K562 (cell line): ENCODE data around the gene OR9G4.

Experiments used
- CHD1 ChIP-seq: fragments of 200-600 bp; sonication (generic); IDR thresholded peaks from one replicate; pipeline ENCODE4 v1.6.1; 2012; ENCODE audit warnings: mild to moderate bottlenecking, moderate library complexity, low read length, inconsistent platforms
- CTCF ChIP-seq, 3 experiments: IDR thresholded peaks in 2 of 3; conservative IDR thresholded peaks in 1 of 3; 2 replicates each; pipeline ENCODE4 v1.5.1; 2011 to 2012; ENCODE audit warnings: low read length in 3 of 3, mild to moderate bottlenecking in 3 of 3, control low read depth in 2 of 3, improper control_type of control experiment in 1 of 3, inconsistent platforms in 1 of 3, low read depth in 1 of 3, mixed read lengths in 1 of 3, moderate library complexity in 1 of 3; ENCODE audit not compliant: insufficient read depth in 2 of 3
- DNMT1 ChIP-seq: fragments of 450-650 bp; IDR thresholded peaks from 2 replicates; pipeline ENCODE4 v1.6.1; 2016; ENCODE audit warnings: antibody characterized with exemption, mild to moderate bottlenecking
- ETS1 ChIP-seq: conservative IDR thresholded peaks from 2 replicates; pipeline ENCODE4 v1.6.1; 2011; ENCODE audit warnings: low read depth, mild to moderate bottlenecking, low read length; ENCODE audit not compliant: control insufficient read depth
- IRF9 ChIP-seq: fragments of 450-650 bp; IDR thresholded peaks from 2 replicates; pipeline ENCODE4 v1.6.1; 2016; ENCODE audit warnings: missing biosample characterization, missing genetic modification characterization
- KDM1A ChIP-seq, 2 experiments: fragments of 450-650 bp; IDR thresholded peaks; 2 replicates each; pipeline ENCODE4 v1.6.1; 2016; ENCODE audit warnings: mild to moderate bottlenecking in 2 of 2
- NBN ChIP-seq: fragments of 450-650 bp; IDR thresholded peaks from 2 replicates; pipeline ENCODE4 v1.6.1; 2016; ENCODE audit warnings: low read depth, mild to moderate bottlenecking
- POLR2A ChIP-seq: fragments of 450-650 bp; conservative IDR thresholded peaks from 2 replicates; pipeline ENCODE4 v1.6.1; 2016
- PRMT5 ChIP-seq: sonication (generic); formaldehyde crosslinking; IDR thresholded peaks from 2 replicates; pipeline ENCODE4 v1.5.0; 2020; ENCODE audit warnings: missing genetic modification reagents
- PRPF4 ChIP-seq: fragments of 200-400 bp; formaldehyde crosslinking; IDR thresholded peaks from one replicate; pipeline ENCODE4 v1.6.1; 2017; ENCODE audit warnings: low read length, low read depth, mild to moderate bottlenecking; ENCODE audit not compliant: insufficient read depth, poor library complexity, severe bottlenecking
- RAD21 ChIP-seq, 2 experiments: fragments of 250-450 bp in 1 of 2; fragments of 450-650 bp in 1 of 2; sonication (Bioruptor Pico) in 1 of 2; formaldehyde crosslinking in 1 of 2; IDR thresholded peaks in 1 of 2; conservative IDR thresholded peaks in 1 of 2; 2 replicates each; pipeline versions ENCODE4 v1.4.0 to v1.8.0; 2020 to 2022; ENCODE audit warnings: mild to moderate bottlenecking in 2 of 2, moderate library complexity in 1 of 2
- ZZZ3 ChIP-seq: fragments of 450-650 bp; IDR thresholded peaks from 2 replicates; pipeline ENCODE4 v1.6.1; 2016; ENCODE audit warnings: antibody characterized with exemption, mild to moderate bottlenecking, moderate library complexity

- TF ChIP-seq RAD21 (CRISPR knock-in tag; conservative IDR thresholded peaks at IDR 0.05 in 1 of 2, IDR thresholded peaks at IDR 0.05 in 1 of 2) (no peak), CTCF (IDR thresholded peaks at IDR 0.05 in 2 of 3, conservative IDR thresholded peaks at IDR 0.05 in 1 of 3; ENCODE audit: insufficient read depth in 2 of 3, low read depth in 1 of 3, low read length in 3 of 3) (no peak), ZZZ3 (no peak), ETS1 (no peak), KDM1A (IDR thresholded peaks at IDR 0.05) (no peak), IRF9 (no peak), PRPF4 (no peak), POLR2A (no peak), DNMT1 (no peak), PRMT5 (no peak), CHD1 (no peak), NBN (no peak)
Measured at GRCh38 chr11:56740107-56740506, 8.4 kb downstream of the OR9G4 start.
